ENCODE measurements around the gene KATNB1. TPM values are rescaled to one million over a fixed set of nuclear protein-coding genes. Genes with fewer than 3 reads are reported as not detected.
A peak's percentile ranks its signal among the peaks of the same experiment; 100 is the strongest.

KATNB1 gene
- total RNA-seq, 1 donor: 23.7 TPM

GRCh38 chr16:57713596-57713995, 22.0 kb upstream of the KATNB1 start:
- no peak for DNase-seq (ENCODE audit: low read depth)
- no peak for TF ChIP-seq CTCF (IDR thresholded peaks at IDR 0.05; ENCODE audit: insufficient read depth, low read length)
- no peak overlapping the region for H3K4me3 ChIP-seq (ENCODE audit: low read depth, low read length)

- no peak for DNase-seq (ENCODE audit: low read depth)
- no peak for TF ChIP-seq CTCF (IDR thresholded peaks at IDR 0.05; ENCODE audit: insufficient read depth, low read length)
- H3K4me3 ChIP-seq (ENCODE audit: low read depth, low read length): no peak overlapping the region
Measured at GRCh38 chr16:57714047-57714446, 21.5 kb upstream of the KATNB1 start.

GRCh38 chr16:57720142-57720575, 15.4 kb upstream of the KATNB1 start:
- no peak overlapping the region for H3K4me3 ChIP-seq (ENCODE audit: low read depth, low read length)
- DNase-seq (ENCODE audit: low read depth): peak; percentile 56
- TF ChIP-seq CTCF (IDR thresholded peaks at IDR 0.05; ENCODE audit: insufficient read depth, low read length): peak; percentile 67

GRCh38 chr16:57721356-57722209, 14.0 kb upstream of the KATNB1 start:
- no peak for TF ChIP-seq CTCF (IDR thresholded peaks at IDR 0.05; ENCODE audit: insufficient read depth, low read length)
- DNase-seq (ENCODE audit: low read depth): no peak
- no peak overlapping the region for H3K4me3 ChIP-seq (ENCODE audit: low read depth, low read length)

- H3K4me3 ChIP-seq (ENCODE audit: low read depth, low read length): no peak overlapping the region
- no peak for TF ChIP-seq CTCF (IDR thresholded peaks at IDR 0.05; ENCODE audit: insufficient read depth, low read length)
- no peak for DNase-seq (ENCODE audit: low read depth)
Measured at GRCh38 chr16:57722210-57722499, 13.4 kb upstream of the KATNB1 start.

GRCh38 chr16:57722651-57723050, 12.9 kb upstream of the KATNB1 start:
- DNase-seq (ENCODE audit: low read depth): no peak
- no peak overlapping the region for H3K4me3 ChIP-seq (ENCODE audit: low read depth, low read length)
- TF ChIP-seq CTCF (IDR thresholded peaks at IDR 0.05; ENCODE audit: insufficient read depth, low read length): no peak

- no peak for TF ChIP-seq CTCF (IDR thresholded peaks at IDR 0.05; ENCODE audit: insufficient read depth, low read length)
- no peak for DNase-seq (ENCODE audit: low read depth)
- H3K4me3 ChIP-seq (ENCODE audit: low read depth, low read length): no peak overlapping the region
Measured at GRCh38 chr16:57723170-57723569, 12.4 kb upstream of the KATNB1 start.
